B cell (primary cell): ENCODE measurements around the gene KANK2. TPM values are rescaled to one million over a fixed set of nuclear protein-coding genes. Genes with fewer than 3 reads are reported as not detected.

ENCODE experiments used
- ATAC-seq: fragments of 200-7000 bp; cut with Tn5 transposase; one replicate; pipeline ENCODE4 v1.10.0; 2021; ENCODE audit warnings: low read depth, mild to moderate bottlenecking, moderate number of reproducible peaks, moderate library complexity
- CTCF ChIA-PET: fragments of 350-600 bp; sonication (Branson Sonifier 250); formaldehyde crosslinking; loops from one replicate; lab custom pipeline; 2021; ENCODE audit warnings: antibody characterized with exemption, inconsistent platforms; lab: Charles Lee
- POLR2A ChIA-PET: fragments of 350-600 bp; sonication (Branson Sonifier 250); formaldehyde crosslinking; loops from one replicate; lab custom pipeline; 2021; ENCODE audit warnings: antibody characterized with exemption; lab: Charles Lee
- DNase-seq: peaks from one replicate; pipeline ENCODE4 v3.0.0; 2013
- H2AFZ ChIP-seq: 2 replicates; pipeline ENCODE4 v1.6.1; 2012; ENCODE audit warnings: mild to moderate bottlenecking, low read depth, low read length; ENCODE audit not compliant: insufficient read depth, poor library complexity, severe bottlenecking
- H3K27ac ChIP-seq, 2 donors: 1 replicate in 1 of 2; 2 replicates in 1 of 2; pipeline ENCODE4 v1.5.1; 2012 to 2013; ENCODE audit warnings: low read length in 2 of 2, mild to moderate bottlenecking in 2 of 2, moderate library complexity in 1 of 2
- H3K27me3 ChIP-seq, 4 experiments: fragments of 200-600 bp in 1 of 4; sonication (generic) in 1 of 4; replicated peaks in 1 of 4; 1 replicate in 2 of 4; 2 replicates in 2 of 4; pipeline versions ENCODE4 v1.6.1 to v1.7.0; 2013 to 2016; ENCODE audit warnings: low read length in 3 of 4, mild to moderate bottlenecking in 2 of 4, mixed read lengths in 1 of 4, moderate library complexity in 1 of 4; ENCODE audit not compliant: insufficient read depth in 4 of 4, control insufficient read depth in 3 of 4; ENCODE audit errors: control extremely low read depth in 1 of 4
- H3K36me3 ChIP-seq, 2 experiments: replicated peaks in 1 of 2; 1 replicate in 1 of 2; 2 replicates in 1 of 2; pipeline versions ENCODE4 v1.6.1 to v1.7.1; 2013; ENCODE audit warnings: low read length in 1 of 2; ENCODE audit not compliant: insufficient read depth in 2 of 2, control insufficient read depth in 1 of 2; ENCODE audit errors: control extremely low read depth in 1 of 2, extremely low read depth in 1 of 2
- H3K4me1 ChIP-seq, 2 donors: fragments of 200-600 bp in 1 of 2; sonication (generic) in 1 of 2; 1 replicate in 1 of 2; 2 replicates in 1 of 2; pipeline versions ENCODE4 v1.5.1 to v1.6.1; 2013 to 2017; ENCODE audit warnings: low read length in 2 of 2; ENCODE audit not compliant: control insufficient read depth in 2 of 2, insufficient read depth in 2 of 2
- H3K4me2 ChIP-seq: replicated peaks from 2 replicates; pipeline ENCODE3; 2012; ENCODE audit warnings: mild to moderate bottlenecking, low read depth, low read length; ENCODE audit not compliant: poor library complexity, severe bottlenecking
- H3K4me3 ChIP-seq, 5 experiments: fragments of 200-600 bp in 1 of 5; sonication (generic) in 1 of 5; 1 replicate in 3 of 5; 2 replicates in 2 of 5; pipeline versions ENCODE4 v1.5.1 to v1.7.0; 2011 to 2016; ENCODE audit warnings: low read length in 4 of 5, mild to moderate bottlenecking in 4 of 5, low read depth in 2 of 5, control low read depth in 1 of 5, moderate library complexity in 1 of 5; ENCODE audit not compliant: insufficient read depth in 1 of 5; ENCODE audit errors: control extremely low read depth in 1 of 5, extremely low read depth in 1 of 5
- H3K79me2 ChIP-seq: fragments of 200-600 bp; sonication (generic); one replicate; pipeline ENCODE4 v1.6.0; 2016; ENCODE audit warnings: low read length; ENCODE audit not compliant: control insufficient read depth, insufficient read depth
- H3K9ac ChIP-seq: fragments of 200-600 bp; sonication (generic); 2 replicates; pipeline ENCODE4 v1.6.1; 2017; ENCODE audit warnings: mild to moderate bottlenecking, low read length, moderate library complexity
- H3K9me3 ChIP-seq, 3 donors: one replicate each; pipeline versions ENCODE4 v1.6.1 to v1.7.1; 2013; ENCODE audit warnings: low read length in 2 of 3; ENCODE audit not compliant: control insufficient read depth in 2 of 3, insufficient read depth in 1 of 3; ENCODE audit errors: control extremely low read depth in 1 of 3
- H4K20me1 ChIP-seq: 2 replicates; pipeline ENCODE4 v1.6.0; 2012; ENCODE audit warnings: mild to moderate bottlenecking, low read length; ENCODE audit not compliant: insufficient read depth, control insufficient read depth, poor library complexity, severe bottlenecking
- H3K27ac Mint-ChIP-seq: one replicate; pipeline ENCODE4 v1.8.0; 2021; ENCODE audit warnings: mixed read lengths
- H3K27me3 Mint-ChIP-seq: one replicate; pipeline ENCODE4 v1.8.0; 2021; ENCODE audit warnings: mixed read lengths
- H3K4me1 Mint-ChIP-seq: one replicate; pipeline ENCODE4 v1.8.0; 2021; ENCODE audit warnings: mixed read lengths
- H3K4me3 Mint-ChIP-seq: one replicate; pipeline ENCODE4 v1.8.0; 2021; ENCODE audit warnings: mixed read lengths
- H3K9me3 Mint-ChIP-seq: one replicate; pipeline ENCODE4 v1.8.0; 2022; ENCODE audit warnings: mixed read lengths; ENCODE audit not compliant: insufficient read depth
- CTCF ChIP-seq: fragments of 200-600 bp; IDR thresholded peaks from one replicate; pipeline ENCODE4 v1.8.0; 2022; ENCODE audit warnings: antibody characterized with exemption, mild to moderate bottlenecking
- EZH2 ChIP-seq: IDR thresholded peaks from 2 replicates; pipeline ENCODE4 v1.6.1; 2012; ENCODE audit warnings: borderline replicate concordance, low read depth, mild to moderate bottlenecking, moderate library complexity, low read length; ENCODE audit not compliant: insufficient read depth, poor library complexity, severe bottlenecking
- WGBS: methylation state at CpG from one replicate; pipeline ENCODE4 v1.1.5; 2013; ENCODE audit warnings: missing lambda C conversion rate; ENCODE audit not compliant: insufficient coverage; 5-methylcytosine and 5-hydroxymethylcytosine counted together
- intact Hi-C: fragments of 100-400 bp; cut with micrococcal nuclease; formaldehyde crosslinking; loops from one replicate; pipeline ENCODE4 v1.10.0; 2022
- polyA plus RNA-seq: library from polyadenylated mRNA; depleted of rRNA; stranded (reverse); fragments of >200 nt; gene quantifications from 2 replicates; pipeline ENCODE4 v1.2.3, GENCODE V29; 2012
- total RNA-seq, 2 donors: library from RNA; stranded (reverse); fragments of 120-200 nt in 1 of 2; gene quantifications; 1 replicate in 1 of 2; 2 replicates in 1 of 2; pipeline versions ENCODE4 v1.2.3 to v1.2.4, GENCODE V29; 2013 to 2022

The KANK2 gene
- total and polyA plus RNA-seq, 2 donors (not counting 1 experiment from before 2014, with no cell fraction given) = 0.54 to 18.9 TPM

DNA sequence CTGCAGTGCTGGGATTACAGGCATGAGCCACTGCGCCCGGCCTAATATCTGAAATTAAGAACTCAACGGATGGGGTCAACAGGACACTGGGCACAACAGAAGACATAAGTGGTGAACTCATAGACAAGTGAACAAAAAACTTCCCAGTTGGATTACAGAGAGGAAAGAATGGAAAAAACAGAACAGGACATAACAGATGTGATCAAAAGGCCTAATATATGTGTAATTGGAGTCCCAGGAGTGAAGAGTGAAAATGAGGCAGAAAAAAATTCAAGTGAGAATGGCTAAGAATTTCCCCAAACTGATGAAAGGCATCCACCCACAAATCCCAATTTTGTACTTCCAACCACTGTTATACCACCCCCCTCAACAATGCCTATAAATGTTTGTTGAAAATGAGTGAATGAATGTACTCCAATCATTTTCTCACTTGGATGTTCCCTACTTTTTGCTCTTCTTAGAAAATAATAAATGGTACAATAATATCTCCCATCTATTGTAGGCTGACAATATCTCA lies 23.8 kb upstream of the KANK2 start:
- CTCF ChIA-PET = no interaction called here
- H3K27me3 Mint-ChIP-seq = peaks cover 4% of the 10 kb centered on the region
- POLR2A ChIA-PET = interaction anchor here (0.7 kb wide), 1 partner anchor 271 kb away, joined by 5 read pairs; no protein-coding TSS in a partner anchor
- no peaks in the 10 kb centered on the region for H3K36me3 ChIP-seq
- H4K20me1 ChIP-seq = no peaks in the 10 kb centered on the region
- no peaks in the 10 kb centered on the region for H3K4me1 Mint-ChIP-seq
- H3K9me3 ChIP-seq = peaks cover 2 to 28% (median 11%) of the 10 kb centered on the region in 3 donors
- intact Hi-C loops = no loop called here
- H3K27me3 ChIP-seq = no peaks in the 10 kb centered on the region
- no peak overlapping the region for H3K4me2 ChIP-seq
- no peak overlapping the region for H3K27ac Mint-ChIP-seq
- DNase-seq = no peak
- no peak overlapping the region for H2AFZ ChIP-seq
- H3K9me3 Mint-ChIP-seq = peaks cover 12% of the 10 kb centered on the region
- H3K9ac ChIP-seq = no peak overlapping the region
- H3K27ac ChIP-seq = no peak overlapping the region
- H3K4me3 ChIP-seq = no peak overlapping the region
- no peak overlapping the region for H3K4me3 Mint-ChIP-seq
- ATAC-seq = no peak
- no peaks in the 10 kb centered on the region for H3K4me1 ChIP-seq
- no peak for TF ChIP-seq EZH2
- TF ChIP-seq CTCF = no peak
- H3K79me2 ChIP-seq = no peaks in the 10 kb centered on the region
- WGBS = 100% methylated on average over 2 of the region's 3 CpGs

DNA sequence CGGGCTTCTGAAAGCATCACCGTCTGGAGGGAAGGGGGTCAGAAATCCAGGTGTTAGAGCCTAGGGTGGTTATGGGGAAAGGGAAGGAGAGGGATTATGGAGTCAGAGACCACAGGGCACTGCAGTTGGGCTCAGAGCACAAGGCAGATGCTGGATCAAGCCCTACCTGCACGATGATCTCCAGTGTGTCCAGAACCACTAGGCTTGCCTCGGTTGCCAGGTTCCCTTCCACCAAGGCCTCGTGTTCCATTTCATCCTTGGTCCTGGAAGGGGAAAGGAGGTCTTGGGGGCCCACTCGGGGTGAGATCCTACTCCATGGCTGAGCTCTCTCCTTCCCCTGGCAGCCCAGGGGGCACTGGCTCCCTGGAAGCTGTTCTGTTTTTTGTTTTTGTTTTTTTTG lies 17.0 kb upstream of the KANK2 start:
- Histone ChIP-seq H3K27ac (no peak overlapping the region), H4K20me1 (no peaks in the 10 kb centered on the region), H3K36me3 (no peaks in the 10 kb centered on the region), H3K4me2 (no peak overlapping the region), H3K9ac (no peak overlapping the region), H3K9me3 (peaks cover 0 to 6% (median 0%) of the 10 kb centered on the region in 3 donors), H3K79me2 (no peaks in the 10 kb centered on the region), H3K4me1 (no peaks in the 10 kb centered on the region), H3K27me3 (no peaks in the 10 kb centered on the region), H3K4me3 (no peak overlapping the region), H2AFZ (no peak overlapping the region)
- POLR2A ChIA-PET = interaction anchor here (0.7 kb wide), 1 partner anchor 908 kb away, joined by 5 read pairs; no protein-coding TSS in a partner anchor
- 93% methylated on average over 4 of the region's 6 CpGs for WGBS
- CTCF ChIA-PET = interaction anchor here (1.3 kb wide), 1 partner anchor 11 kb away, joined by 3 read pairs; no protein-coding TSS in a partner anchor
- Mint-ChIP-seq H3K27me3 (no peaks in the 10 kb centered on the region), H3K9me3 (no peaks in the 10 kb centered on the region), H3K4me1 (no peaks in the 10 kb centered on the region), H3K4me3 (no peak overlapping the region), H3K27ac (no peak overlapping the region)
- DNase-seq = no peak
- no peak for ATAC-seq
- intact Hi-C loops = no loop called here
- no peak for TF ChIP-seq EZH2
- no peak for TF ChIP-seq CTCF
